ENCODE results near the gene EBPL. TPM values are rescaled to one million over a fixed set of nuclear protein-coding genes. Genes with fewer than 3 reads are reported as not detected.

EBPL gene
- polyA plus RNA-seq, 1 of the 3 experiments (the other 2 are of a cell fraction): 113 TPM

DNA sequence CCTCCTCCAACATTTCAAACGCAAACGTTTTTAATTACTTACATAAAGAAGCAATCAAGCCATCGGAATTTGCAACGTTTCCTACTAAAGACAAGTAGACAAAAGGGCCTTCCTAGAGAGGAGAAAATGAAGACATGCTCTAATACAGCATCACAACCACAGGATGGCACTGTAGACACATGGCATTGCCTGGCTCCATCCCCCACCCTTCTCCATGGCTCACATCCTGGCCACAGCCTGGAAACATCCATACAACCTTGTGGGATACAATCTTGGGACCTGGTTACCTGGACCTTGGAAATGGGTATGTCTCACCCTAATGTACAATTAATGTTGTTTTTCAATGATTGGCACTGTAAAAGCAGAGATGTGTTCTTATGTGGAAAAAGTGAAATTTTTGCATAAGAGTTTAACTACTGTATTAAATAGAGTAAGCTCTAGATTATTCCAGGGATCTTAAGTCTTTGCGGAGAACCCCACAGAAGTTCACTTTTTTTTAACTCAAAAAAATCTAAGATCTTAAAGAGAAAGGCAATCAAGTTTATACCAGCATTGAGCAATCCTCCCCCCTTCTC lies 21.5 kb downstream of the EBPL start (continued):
- TF ChIP-seq TAF1 (IDR thresholded peaks at IDR 0.05; ENCODE audit: borderline replicate concordance, low read depth, low read length) (no peak), RAD21 (IDR thresholded peaks at IDR 0.05; ENCODE audit: low read length) (peak; percentile 96), EZH2phosphoT487 (IDR thresholded peaks at IDR 0.05; ENCODE audit: borderline replicate concordance, low read depth) (no peak), MXI1 (IDR thresholded peaks at IDR 0.05; ENCODE audit: low read depth, low read length) (peak; percentile 33; the same call in 1 of the 2 replicates), FOXM1 (IDR thresholded peaks at IDR 0.05; ENCODE audit: low read depth) (no peak), CHD2 (IDR thresholded peaks at IDR 0.05; ENCODE audit: low read length, partially characterized antibody) (peak; percentile 87)
- TF ChIP-seq, protein P1, sequence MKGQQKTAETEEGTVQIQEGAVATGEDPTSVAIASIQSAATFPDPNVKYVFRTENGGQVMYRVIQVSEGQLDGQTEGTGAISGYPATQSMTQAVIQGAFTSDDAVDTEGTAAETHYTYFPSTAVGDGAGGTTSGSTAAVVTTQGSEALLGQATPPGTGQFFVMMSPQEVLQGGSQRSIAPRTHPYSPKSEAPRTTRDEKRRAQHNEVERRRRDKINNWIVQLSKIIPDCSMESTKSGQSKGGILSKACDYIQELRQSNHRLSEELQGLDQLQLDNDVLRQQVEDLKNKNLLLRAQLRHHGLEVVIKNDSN (IDR thresholded peaks at IDR 0.05; ENCODE audit: borderline replicate concordance, low read depth): no peak
- TF ChIP-seq, protein P2, sequence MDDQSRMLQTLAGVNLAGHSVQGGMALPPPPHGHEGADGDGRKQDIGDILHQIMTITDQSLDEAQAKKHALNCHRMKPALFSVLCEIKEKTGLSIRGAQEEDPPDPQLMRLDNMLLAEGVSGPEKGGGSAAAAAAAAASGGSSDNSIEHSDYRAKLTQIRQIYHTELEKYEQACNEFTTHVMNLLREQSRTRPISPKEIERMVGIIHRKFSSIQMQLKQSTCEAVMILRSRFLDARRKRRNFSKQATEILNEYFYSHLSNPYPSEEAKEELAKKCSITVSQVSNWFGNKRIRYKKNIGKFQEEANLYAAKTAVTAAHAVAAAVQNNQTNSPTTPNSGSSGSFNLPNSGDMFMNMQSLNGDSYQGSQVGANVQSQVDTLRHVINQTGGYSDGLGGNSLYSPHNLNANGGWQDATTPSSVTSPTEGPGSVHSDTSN (IDR thresholded peaks at IDR 0.05): no peak

DNA sequence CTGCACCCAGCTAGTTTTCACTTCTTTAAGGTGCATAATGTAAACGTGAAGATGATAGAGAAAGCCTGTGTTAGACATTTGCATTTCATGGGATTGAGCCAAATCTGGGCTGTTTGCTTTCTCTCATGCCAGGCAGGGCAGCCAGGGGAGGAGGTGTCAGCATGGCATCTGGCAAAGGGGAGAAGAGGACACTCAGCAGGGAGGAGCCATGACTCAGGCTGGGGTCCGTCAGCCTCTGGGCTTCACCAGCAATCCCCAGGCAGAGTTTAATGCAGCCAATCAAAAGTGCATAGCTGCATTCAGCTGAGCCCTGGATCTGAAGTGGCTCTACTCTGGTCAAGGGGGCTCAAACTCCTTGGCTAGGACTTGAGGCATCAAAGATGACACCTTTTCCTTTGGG lies 23.5 kb downstream of the EBPL start:
- no peaks in the 10 kb centered on the region for H3K9me2 ChIP-seq
- H3K27ac ChIP-seq (ENCODE audit: low read depth in 2 of 2, low read length in 1 of 2): 0 out of 4 replicates have a peak overlapping the region, but pooled peaks of 1 of the 2 experiments have one; percentile 9
- H3K4me3 ChIP-seq (ENCODE audit: low read depth in 2 of 2, low read length in 1 of 2): no peak overlapping the region
- no peak overlapping the region for H2AFZ ChIP-seq (ENCODE audit: low read depth)
- peaks cover 0 to 3% of the 10 kb centered on the region in 2 experiments; a peak in 1 of 4 replicates for H3K4me1 ChIP-seq (ENCODE audit: control insufficient read depth in 1 of 2, insufficient read depth in 2 of 2, low read depth in 1 of 2, low read length in 1 of 2)
- WGBS (ENCODE audit: low lambda C conversion rate): 33% methylated on average over 1 of the region's 2 CpGs
- H3F3A ChIP-seq (replicated peaks; ENCODE audit: insufficient read depth): no peaks in the 10 kb centered on the region
- no peak overlapping the region for H3K4me2 ChIP-seq
- ChIA-PET CTCF (interaction anchor here (1.3 to 1.5 kb wide), 2 partner anchors 16 to 180 kb away, joined by 3 to 4 read pairs; no protein-coding TSS in a partner anchor), POLR2A (no interaction called here)
- H3K9me3 ChIP-seq: no peaks in the 10 kb centered on the region
- peaks cover 19% of the 10 kb centered on the region; the same call in 1 of the 2 replicates for H3K79me2 ChIP-seq (ENCODE audit: insufficient read depth)
- peaks cover 9 to 12% of the 10 kb centered on the region in 2 experiments for H3K36me3 ChIP-seq (replicated peaks in 1 of 2; ENCODE audit: control insufficient read depth in 1 of 2, insufficient read depth in 2 of 2, low read length in 1 of 2)
- H4K20me1 ChIP-seq (ENCODE audit: insufficient read depth): no peaks in the 10 kb centered on the region
- no peak overlapping the region for H3K9ac ChIP-seq
- H3K27me3 ChIP-seq (ENCODE audit: insufficient read depth): no peaks in the 10 kb centered on the region
- DNase-seq: no peak
- TF ChIP-seq FOSL2 (IDR thresholded peaks at IDR 0.05; ENCODE audit: borderline replicate concordance, low read depth): peak; percentile 8; the same call in 1 of the 2 replicates
- TF ChIP-seq RFX5 (IDR thresholded peaks at IDR 0.05; ENCODE audit: low read length): no peak
- no peak for TF ChIP-seq FOXM1 (IDR thresholded peaks at IDR 0.05; ENCODE audit: low read depth)
- no peak for TF ChIP-seq GATA2 (CRISPR knock-in tag; IDR thresholded peaks at IDR 0.05)
- TF ChIP-seq, protein P3, sequence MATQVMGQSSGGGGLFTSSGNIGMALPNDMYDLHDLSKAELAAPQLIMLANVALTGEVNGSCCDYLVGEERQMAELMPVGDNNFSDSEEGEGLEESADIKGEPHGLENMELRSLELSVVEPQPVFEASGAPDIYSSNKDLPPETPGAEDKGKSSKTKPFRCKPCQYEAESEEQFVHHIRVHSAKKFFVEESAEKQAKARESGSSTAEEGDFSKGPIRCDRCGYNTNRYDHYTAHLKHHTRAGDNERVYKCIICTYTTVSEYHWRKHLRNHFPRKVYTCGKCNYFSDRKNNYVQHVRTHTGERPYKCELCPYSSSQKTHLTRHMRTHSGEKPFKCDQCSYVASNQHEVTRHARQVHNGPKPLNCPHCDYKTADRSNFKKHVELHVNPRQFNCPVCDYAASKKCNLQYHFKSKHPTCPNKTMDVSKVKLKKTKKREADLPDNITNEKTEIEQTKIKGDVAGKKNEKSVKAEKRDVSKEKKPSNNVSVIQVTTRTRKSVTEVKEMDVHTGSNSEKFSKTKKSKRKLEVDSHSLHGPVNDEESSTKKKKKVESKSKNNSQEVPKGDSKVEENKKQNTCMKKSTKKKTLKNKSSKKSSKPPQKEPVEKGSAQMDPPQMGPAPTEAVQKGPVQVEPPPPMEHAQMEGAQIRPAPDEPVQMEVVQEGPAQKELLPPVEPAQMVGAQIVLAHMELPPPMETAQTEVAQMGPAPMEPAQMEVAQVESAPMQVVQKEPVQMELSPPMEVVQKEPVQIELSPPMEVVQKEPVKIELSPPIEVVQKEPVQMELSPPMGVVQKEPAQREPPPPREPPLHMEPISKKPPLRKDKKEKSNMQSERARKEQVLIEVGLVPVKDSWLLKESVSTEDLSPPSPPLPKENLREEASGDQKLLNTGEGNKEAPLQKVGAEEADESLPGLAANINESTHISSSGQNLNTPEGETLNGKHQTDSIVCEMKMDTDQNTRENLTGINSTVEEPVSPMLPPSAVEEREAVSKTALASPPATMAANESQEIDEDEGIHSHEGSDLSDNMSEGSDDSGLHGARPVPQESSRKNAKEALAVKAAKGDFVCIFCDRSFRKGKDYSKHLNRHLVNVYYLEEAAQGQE (IDR thresholded peaks at IDR 0.05; ENCODE audit: low read depth, low read length): no peak
- TF ChIP-seq RCOR1 (IDR thresholded peaks at IDR 0.05; ENCODE audit: low read length): no peak
- TF ChIP-seq TAF1 (IDR thresholded peaks at IDR 0.05; ENCODE audit: borderline replicate concordance, low read depth, low read length): no peak
- TF ChIP-seq YY1 (IDR thresholded peaks at IDR 0.05; ENCODE audit: low read depth): no peak
- no peak for TF ChIP-seq GABPA (IDR thresholded peaks at IDR 0.05; ENCODE audit: low read depth)
- TF ChIP-seq, protein P4, sequence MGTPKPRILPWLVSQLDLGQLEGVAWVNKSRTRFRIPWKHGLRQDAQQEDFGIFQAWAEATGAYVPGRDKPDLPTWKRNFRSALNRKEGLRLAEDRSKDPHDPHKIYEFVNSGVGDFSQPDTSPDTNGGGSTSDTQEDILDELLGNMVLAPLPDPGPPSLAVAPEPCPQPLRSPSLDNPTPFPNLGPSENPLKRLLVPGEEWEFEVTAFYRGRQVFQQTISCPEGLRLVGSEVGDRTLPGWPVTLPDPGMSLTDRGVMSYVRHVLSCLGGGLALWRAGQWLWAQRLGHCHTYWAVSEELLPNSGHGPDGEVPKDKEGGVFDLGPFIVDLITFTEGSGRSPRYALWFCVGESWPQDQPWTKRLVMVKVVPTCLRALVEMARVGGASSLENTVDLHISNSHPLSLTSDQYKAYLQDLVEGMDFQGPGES (IDR thresholded peaks at IDR 0.05; ENCODE audit: low read depth, low read length): no peak
- TF ChIP-seq RAD21 (IDR thresholded peaks at IDR 0.05; ENCODE audit: low read length): no peak
- no peak for TF ChIP-seq TEAD4 (IDR thresholded peaks at IDR 0.05; ENCODE audit: borderline replicate concordance, insufficient read depth)
- TF ChIP-seq EP300 (IDR thresholded peaks at IDR 0.05; ENCODE audit: borderline replicate concordance in 1 of 2, low read depth in 1 of 2, low read length in 1 of 2): no peak
- peak; percentile 38; the same call in 1 of the 2 replicates for TF ChIP-seq TCF12 (IDR thresholded peaks at IDR 0.05)
- TF ChIP-seq, protein P5, sequence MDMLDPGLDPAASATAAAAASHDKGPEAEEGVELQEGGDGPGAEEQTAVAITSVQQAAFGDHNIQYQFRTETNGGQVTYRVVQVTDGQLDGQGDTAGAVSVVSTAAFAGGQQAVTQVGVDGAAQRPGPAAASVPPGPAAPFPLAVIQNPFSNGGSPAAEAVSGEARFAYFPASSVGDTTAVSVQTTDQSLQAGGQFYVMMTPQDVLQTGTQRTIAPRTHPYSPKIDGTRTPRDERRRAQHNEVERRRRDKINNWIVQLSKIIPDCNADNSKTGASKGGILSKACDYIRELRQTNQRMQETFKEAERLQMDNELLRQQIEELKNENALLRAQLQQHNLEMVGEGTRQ (IDR thresholded peaks at IDR 0.05; ENCODE audit: borderline replicate concordance, low read depth, low read length): no peak
- TF ChIP-seq, protein P6, sequence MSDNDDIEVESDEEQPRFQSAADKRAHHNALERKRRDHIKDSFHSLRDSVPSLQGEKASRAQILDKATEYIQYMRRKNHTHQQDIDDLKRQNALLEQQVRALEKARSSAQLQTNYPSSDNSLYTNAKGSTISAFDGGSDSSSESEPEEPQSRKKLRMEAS (IDR thresholded peaks at IDR 0.05; ENCODE audit: low read depth): no peak
- no peak for TF ChIP-seq EZH2phosphoT487 (IDR thresholded peaks at IDR 0.05; ENCODE audit: borderline replicate concordance, low read depth)
- TF ChIP-seq MXI1 (IDR thresholded peaks at IDR 0.05; ENCODE audit: low read depth, low read length): no peak
- no peak for TF ChIP-seq POLR2AphosphoS5 (IDR thresholded peaks at IDR 0.05; ENCODE audit: low read depth, low read length)
- TF ChIP-seq SMC3 (IDR thresholded peaks at IDR 0.05; ENCODE audit: low read depth, low read length): no peak

All from SK-N-SH (cell line).